GM23338 (cell line): ENCODE measurements around the gene XPR1.

Experiments
- CREB1 ChIP-seq: fragments of 250-450 bp; sonication (Bioruptor Pico); IDR thresholded peaks from 2 replicates; pipeline ENCODE4 v1.5.0; 2020; ENCODE audit warnings: low read depth, mild to moderate bottlenecking, moderate library complexity
- EZH2 ChIP-seq: fragments of 200-600 bp; sonication (generic); IDR thresholded peaks from one replicate; pipeline ENCODE4 v1.8.0; 2017; ENCODE audit warnings: antibody characterized with exemption, mild to moderate bottlenecking, low read depth; ENCODE audit not compliant: unreplicated experiment
- POLR2AphosphoS5 ChIP-seq: IDR thresholded peaks from 2 replicates; pipeline ENCODE4 v1.6.1; 2016; ENCODE audit warnings: antibody characterized with exemption, low read depth
- TF ChIP-seq, protein P1 (sequence below), 2 experiments: fragments of 200-600 bp in 1 of 2; sonication (generic) in 1 of 2; conservative IDR thresholded peaks; 2 replicates each; pipeline versions ENCODE4 v1.5.1 to v1.6.1; 2016 to 2017; ENCODE audit warnings: antibody characterized with exemption in 2 of 2, low read depth in 2 of 2, mild to moderate bottlenecking in 2 of 2, moderate library complexity in 1 of 2

GRCh38 chr1:180631194-180631765 is 542 bp upstream of the XPR1 start:
- no peak for TF ChIP-seq EZH2
- TF ChIP-seq, protein P1, sequence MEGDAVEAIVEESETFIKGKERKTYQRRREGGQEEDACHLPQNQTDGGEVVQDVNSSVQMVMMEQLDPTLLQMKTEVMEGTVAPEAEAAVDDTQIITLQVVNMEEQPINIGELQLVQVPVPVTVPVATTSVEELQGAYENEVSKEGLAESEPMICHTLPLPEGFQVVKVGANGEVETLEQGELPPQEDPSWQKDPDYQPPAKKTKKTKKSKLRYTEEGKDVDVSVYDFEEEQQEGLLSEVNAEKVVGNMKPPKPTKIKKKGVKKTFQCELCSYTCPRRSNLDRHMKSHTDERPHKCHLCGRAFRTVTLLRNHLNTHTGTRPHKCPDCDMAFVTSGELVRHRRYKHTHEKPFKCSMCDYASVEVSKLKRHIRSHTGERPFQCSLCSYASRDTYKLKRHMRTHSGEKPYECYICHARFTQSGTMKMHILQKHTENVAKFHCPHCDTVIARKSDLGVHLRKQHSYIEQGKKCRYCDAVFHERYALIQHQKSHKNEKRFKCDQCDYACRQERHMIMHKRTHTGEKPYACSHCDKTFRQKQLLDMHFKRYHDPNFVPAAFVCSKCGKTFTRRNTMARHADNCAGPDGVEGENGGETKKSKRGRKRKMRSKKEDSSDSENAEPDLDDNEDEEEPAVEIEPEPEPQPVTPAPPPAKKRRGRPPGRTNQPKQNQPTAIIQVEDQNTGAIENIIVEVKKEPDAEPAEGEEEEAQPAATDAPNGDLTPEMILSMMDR (conservative IDR thresholded peaks at IDR 0.05; ENCODE audit: low read depth in 2 of 2) = no peak
- no peak for TF ChIP-seq CREB1
- no peak for TF ChIP-seq POLR2AphosphoS5
